MM.1S (cell line): ENCODE results near the gene PLCH1.

Source experiments
- EZH2 ChIP-seq: fragments of 300-600 bp; sonication (generic); optimal IDR thresholded peaks from 2 replicates; pipeline ENCODE3; 2017; ENCODE audit warnings: low read depth, mild to moderate bottlenecking, antibody characterized with exemption, low read length, mixed read lengths
- TF ChIP-seq, protein P1 (sequence below): fragments of 300-600 bp; sonication (generic); IDR thresholded peaks from 2 replicates; pipeline ENCODE4 v1.5.1; 2016; ENCODE audit warnings: antibody characterized with exemption, low read length, mixed read lengths

DNA sequence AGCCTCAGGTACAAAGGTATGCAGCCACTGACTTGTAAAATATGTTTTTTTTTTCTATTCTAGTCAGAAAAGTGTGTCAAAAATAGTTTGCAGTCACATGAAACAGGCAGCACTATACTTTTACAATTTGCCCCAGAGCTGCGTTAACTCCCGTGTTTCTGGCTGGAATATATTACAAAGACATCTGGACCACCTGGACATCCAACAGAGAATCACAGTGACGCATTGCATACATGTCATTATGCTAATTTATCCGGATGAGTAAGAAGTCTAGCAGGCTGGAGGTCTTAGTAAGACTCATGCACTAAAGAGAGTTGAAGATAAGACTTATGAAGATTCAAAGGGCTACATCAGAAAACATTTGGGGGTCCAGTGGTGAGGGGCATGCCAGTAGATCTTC is 412.2 kb downstream of the PLCH1 start:
- TF ChIP-seq, protein P1, sequence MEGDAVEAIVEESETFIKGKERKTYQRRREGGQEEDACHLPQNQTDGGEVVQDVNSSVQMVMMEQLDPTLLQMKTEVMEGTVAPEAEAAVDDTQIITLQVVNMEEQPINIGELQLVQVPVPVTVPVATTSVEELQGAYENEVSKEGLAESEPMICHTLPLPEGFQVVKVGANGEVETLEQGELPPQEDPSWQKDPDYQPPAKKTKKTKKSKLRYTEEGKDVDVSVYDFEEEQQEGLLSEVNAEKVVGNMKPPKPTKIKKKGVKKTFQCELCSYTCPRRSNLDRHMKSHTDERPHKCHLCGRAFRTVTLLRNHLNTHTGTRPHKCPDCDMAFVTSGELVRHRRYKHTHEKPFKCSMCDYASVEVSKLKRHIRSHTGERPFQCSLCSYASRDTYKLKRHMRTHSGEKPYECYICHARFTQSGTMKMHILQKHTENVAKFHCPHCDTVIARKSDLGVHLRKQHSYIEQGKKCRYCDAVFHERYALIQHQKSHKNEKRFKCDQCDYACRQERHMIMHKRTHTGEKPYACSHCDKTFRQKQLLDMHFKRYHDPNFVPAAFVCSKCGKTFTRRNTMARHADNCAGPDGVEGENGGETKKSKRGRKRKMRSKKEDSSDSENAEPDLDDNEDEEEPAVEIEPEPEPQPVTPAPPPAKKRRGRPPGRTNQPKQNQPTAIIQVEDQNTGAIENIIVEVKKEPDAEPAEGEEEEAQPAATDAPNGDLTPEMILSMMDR = no peak
- TF ChIP-seq EZH2 = no peak
